NCI-H82 treated with DMSO at 0.1 percent for 48 hours (cell line): ENCODE results near the gene VWA3A.
"Not testable (repeated sequence)": the region's sequence is repeated elsewhere in the genome, so short reads cannot be mapped to it uniquely, and the experiment has no call there.

Source experiments
- DNase-seq: peaks from one replicate; lab custom pipeline; 2025; ENCODE audit not compliant: unreplicated experiment; lab: John Stamatoyannopoulos, UW

VWA3A gene

GRCh38 chr16:22132801-22133200 is 40.5 kb downstream of the VWA3A start:
- DNase-seq = no peak

GRCh38 chr16:22138482-22138881 is 46.1 kb downstream of the VWA3A start:
- no peak for DNase-seq

DNA sequence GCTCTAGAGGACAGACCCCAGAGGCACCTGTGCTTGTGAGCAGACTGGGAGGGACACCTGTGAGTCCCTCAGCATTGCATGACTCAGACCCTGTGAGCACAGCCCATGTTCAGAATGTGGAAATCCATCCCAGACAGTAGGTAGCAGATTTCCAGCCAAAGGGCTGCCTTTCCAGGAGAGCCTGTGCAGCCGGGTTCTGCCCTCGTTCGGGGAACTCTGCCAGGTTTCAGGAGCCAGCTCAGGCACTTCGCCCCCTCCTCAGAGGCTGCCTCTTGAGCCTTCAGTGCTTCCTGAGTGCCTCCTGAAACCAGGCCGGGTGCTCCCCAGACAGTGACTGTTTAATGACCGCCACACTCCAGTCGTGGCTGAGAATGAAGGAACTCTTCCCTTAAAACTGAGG is 46.7 kb downstream of the VWA3A start:
- no peak for DNase-seq

GRCh38 chr16:22139732-22140131 is 47.4 kb downstream of the VWA3A start:
- DNase-seq = no peak

GRCh38 chr16:22141767-22142166 is 49.4 kb downstream of the VWA3A start:
- no peak for DNase-seq

DNA sequence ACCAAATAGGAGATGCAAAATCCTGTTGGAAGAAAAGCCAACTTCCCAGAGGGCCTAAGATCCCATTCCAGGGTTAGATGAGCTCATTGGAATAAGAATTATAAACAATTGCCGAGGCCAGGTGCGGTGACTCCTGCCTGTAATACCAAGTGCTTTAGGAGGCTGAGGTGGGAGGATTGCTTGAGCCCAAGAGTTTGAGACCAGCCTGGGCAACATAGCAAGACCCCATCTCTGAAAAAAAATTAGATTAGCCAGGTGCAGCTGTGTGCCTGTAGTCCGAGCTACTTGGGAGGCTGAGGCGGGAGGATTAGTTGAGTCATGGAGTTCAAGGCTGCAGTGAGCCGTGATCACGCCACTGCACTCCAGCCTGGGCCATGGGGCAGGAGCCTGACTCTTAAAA is 52.2 kb downstream of the VWA3A start:
- no peak for DNase-seq

- no peak for DNase-seq
Observed at GRCh38 chr16:22147853-22148252, 55.5 kb downstream of the VWA3A start.

DNA sequence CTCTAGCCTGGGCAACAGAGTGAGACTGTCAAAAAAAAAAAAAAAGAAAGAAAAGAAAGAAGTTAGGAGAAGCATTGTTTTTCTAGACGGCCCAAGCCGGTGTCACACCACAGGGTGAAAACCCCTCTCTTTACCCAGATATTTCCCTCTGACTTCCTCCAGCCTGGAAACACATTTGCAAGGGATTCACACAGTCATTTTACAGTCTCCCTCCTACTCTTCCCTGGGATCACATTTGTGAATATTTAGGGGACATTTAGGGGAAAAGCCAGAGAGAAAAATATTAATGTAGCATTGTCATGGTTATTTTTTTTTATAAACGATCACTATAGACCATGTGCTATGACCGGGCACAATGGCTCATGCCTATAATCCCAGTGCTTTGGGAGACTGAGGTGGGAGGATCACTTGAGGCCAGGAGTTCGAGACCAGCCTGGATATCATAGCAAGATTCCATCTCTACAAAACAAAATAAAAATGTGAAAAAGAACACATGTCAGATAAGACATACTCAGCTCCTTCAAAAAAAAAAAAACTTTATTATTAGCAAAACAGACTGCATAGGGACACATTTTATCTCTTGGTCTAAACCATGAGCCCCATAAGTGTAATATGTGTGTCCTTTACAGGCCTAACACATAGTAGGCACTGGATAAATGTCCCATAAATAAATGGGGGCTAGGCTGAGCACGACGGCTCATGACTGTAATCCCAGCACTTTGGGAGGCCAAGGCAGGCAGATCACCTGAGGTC is 59.1 kb downstream of the VWA3A start:
- DNase-seq = no peak

GRCh38 chr16:22152316-22152715 is 60.0 kb downstream of the VWA3A start:
- DNase-seq = no peak

- not testable (repeated sequence) for DNase-seq
Observed at GRCh38 chr16:22153078-22153477, 60.7 kb downstream of the VWA3A start.

- DNase-seq = no peak
Observed at GRCh38 chr16:22161401-22161800, 69.1 kb downstream of the VWA3A start.

DNA sequence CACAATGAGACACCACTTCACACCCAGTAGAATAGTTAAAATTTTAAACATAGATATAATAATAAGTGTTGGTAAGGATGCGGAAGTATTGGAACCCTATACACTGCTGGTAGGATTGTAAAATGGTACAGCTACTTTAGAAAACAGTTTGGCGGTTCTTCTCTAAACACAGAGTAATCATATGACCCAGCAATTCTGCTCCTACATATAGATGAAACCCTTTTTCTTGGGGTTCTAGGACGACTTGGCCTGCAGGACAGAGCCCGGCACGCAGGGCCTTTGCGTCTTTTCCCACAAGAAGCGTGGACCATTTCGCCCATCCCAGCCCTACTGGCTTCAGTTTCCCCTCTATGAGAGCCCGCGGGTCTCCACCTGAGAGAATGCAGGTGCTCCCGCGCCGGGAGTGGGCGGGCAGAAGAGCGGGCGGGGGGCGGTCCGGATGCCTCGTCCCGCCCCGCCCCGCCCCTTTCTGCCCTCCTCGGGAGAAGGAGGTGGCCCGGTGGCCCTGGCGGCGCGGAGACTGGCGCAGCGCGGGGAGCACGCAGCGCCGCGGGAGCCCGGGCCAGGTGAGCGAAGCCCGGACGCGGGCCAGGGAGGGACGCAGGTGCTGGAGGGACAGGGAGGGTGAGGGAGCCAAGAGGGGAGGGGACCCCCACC is 69.8 kb downstream of the VWA3A start, which contains the start of gene SDR42E2:
TSS of gene SDR42E2 (plus strand) at position 508 of the 657 bp plus-strand sequence. CDS start 3,077 bp downstream, outside the sequence.
- no peak for DNase-seq

GRCh38 chr16:22162656-22163009 is 70.3 kb downstream of the VWA3A start:
- DNase-seq = no peak

DNA sequence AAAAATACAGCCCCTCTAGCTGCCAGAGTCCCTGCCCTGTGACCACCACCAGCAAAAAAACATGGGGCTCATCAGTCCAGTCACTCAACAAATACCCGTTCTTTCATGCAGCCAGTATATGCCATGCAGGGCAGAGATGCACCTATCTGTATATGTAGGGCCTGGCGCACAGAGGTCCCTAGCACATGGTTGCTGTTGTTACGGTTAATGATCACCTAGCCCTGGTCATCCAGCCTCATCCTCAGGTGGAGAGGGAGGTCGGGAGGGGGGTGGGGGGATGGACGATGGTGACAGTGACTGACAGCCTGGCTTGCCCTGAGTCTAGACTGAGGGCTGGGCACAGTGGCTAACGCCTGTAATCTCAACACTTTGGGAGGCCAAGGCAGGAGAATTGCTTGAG is 71.5 kb downstream of the VWA3A start:
- DNase-seq = no peak

DNA sequence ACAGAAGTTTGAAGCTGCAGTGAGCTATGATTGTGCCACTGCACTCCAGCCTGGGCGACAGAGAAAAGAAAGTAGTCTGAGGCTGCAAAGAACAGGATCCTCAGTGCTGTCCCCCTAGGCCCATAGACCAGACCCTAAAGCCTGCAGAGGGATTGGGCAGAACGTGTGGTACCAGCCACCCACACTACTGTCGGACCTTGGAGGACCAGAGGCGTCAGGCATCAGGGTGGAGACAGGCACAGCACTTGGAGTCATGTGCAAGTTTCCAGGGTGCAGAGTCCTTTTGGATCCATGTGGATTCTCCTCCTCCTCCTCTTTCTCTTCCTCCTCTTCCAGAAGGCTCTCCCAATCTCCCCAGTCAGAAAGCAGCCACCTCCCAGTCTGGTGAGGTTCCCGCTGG is 72.1 kb downstream of the VWA3A start:
- DNase-seq = no peak

DNA sequence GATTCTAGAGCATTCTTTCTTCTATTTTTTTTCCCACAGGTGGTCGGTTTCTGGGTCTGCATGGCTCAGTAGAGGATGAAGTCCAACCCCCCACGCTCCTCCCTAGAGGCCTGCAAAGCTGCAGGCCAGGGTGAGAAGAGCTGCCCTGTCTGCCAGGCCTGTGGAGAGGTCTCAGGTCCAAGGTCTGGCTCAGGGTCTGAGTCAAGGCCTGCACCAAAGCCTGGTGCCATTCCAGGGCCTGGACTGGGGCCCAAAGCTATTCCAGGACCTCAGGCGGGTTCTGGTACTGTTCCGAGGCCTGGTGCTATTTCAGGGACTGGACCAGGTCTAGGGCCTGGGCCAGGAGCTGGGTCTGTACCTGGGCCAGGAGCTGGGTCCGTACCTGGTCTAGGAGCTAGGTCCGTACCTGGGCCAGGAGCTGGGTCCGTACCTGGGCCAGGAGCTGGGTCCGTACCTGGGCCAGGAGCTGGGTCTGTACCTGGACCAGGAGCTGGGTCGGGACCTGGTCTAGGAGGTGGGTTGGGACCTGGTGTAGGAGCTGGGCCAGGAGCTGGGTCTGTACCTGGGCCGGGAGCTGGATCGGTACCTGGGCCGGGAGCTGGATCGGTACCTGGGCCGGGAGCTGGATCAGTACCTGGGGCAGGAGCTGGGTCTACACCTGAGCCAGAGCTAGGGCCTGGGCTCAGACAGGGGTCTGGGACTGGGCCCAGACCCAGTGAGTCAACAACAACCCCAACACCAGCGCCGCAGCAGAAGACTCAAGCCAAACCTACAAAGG is 73.4 kb downstream of the VWA3A start:
- no peak for DNase-seq

GRCh38 chr16:22171953-22172352 is 79.6 kb downstream of the VWA3A start:
- DNase-seq = no peak

DNA sequence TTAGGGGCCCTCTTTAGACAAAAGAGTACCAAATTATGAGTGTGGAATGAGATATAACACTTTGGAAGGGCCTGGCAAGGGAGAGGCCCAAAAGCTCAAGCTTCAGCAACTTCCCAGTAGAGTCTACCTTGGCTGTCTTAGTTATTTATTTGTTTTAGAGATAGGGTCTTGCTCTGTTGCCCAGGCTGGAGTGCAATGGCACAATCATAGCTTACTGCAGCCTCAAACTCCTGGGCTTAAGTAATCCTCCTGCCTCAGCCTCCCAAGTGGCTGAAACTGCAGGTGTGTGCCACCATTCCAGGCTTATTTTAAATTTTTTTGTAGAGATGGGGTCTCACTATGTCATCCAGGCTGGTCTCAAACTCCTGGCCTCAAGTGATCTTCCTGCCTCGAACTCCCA is 80.3 kb downstream of the VWA3A start:
- not testable (repeated sequence) for DNase-seq

- DNase-seq = no peak
Observed at GRCh38 chr16:22174642-22175041, 82.3 kb downstream of the VWA3A start.

GRCh38 chr16:22177968-22178930 is 85.9 kb downstream of the VWA3A start:
- no peak for DNase-seq

GRCh38 chr16:22181426-22181825 is 89.1 kb downstream of the VWA3A start:
- DNase-seq = no peak
